Activated T-cell treated with anti-CD3 and anti-CD28 coated beads, Interleukin-2, amount 50 U/mL, for 48 hours (primary cell): ENCODE measurements around the gene ATXN1.

ENCODE experiments used
- DNase-seq, 2 experiments: peaks; one replicate each; pipeline ENCODE4 v3.0.0-alpha.2; 2020

ATXN1 gene

GRCh38 chr6:16761471-16762267 lies 409 bp upstream of the ATXN1 start:
- peak; percentile 85 to 87 for DNase-seq

- DNase-seq, result peak; percentile 81 to 85
These were observed 1.4 kb downstream of the ATXN1 start for GRCh38 chr6:16759646-16760515.

GRCh38 chr6:16759181-16759645 lies 2.0 kb downstream of the ATXN1 start:
- no peak for DNase-seq

GRCh38 chr6:16758163-16758975 lies 2.9 kb downstream of the ATXN1 start:
- DNase-seq, result no peak

GRCh38 chr6:16757332-16757731 lies 3.9 kb downstream of the ATXN1 start:
- no peak for DNase-seq

GRCh38 chr6:16756660-16757255 lies 4.5 kb downstream of the ATXN1 start:
- no peak for DNase-seq

GRCh38 chr6:16755544-16755943 lies 5.7 kb downstream of the ATXN1 start:
- no peak for DNase-seq

GRCh38 chr6:16754876-16755275 lies 6.4 kb downstream of the ATXN1 start:
- no peak for DNase-seq

- no peak for DNase-seq
These were observed 7.0 kb downstream of the ATXN1 start for GRCh38 chr6:16754274-16754673.

GRCh38 chr6:16753341-16753740 lies 7.9 kb downstream of the ATXN1 start:
- DNase-seq, result no peak

GRCh38 chr6:16752206-16752866 lies 8.9 kb downstream of the ATXN1 start:
- no peak for DNase-seq

GRCh38 chr6:16751251-16751946 lies 9.9 kb downstream of the ATXN1 start:
- no peak for DNase-seq

GRCh38 chr6:16750566-16750965 lies 10.7 kb downstream of the ATXN1 start:
- DNase-seq, result no peak

- DNase-seq, result no peak
These were observed 11.5 kb downstream of the ATXN1 start for GRCh38 chr6:16749516-16750485.

- DNase-seq, result no peak
These were observed 13.3 kb downstream of the ATXN1 start for GRCh38 chr6:16748025-16748319.

- no peak for DNase-seq
These were observed 13.8 kb downstream of the ATXN1 start for GRCh38 chr6:16747232-16748024.

GRCh38 chr6:16746812-16747211 lies 14.4 kb downstream of the ATXN1 start:
- DNase-seq, result no peak

- no peak for DNase-seq
These were observed 14.9 kb downstream of the ATXN1 start for GRCh38 chr6:16746401-16746800.

GRCh38 chr6:16743664-16744210 lies 17.5 kb downstream of the ATXN1 start:
- no peak for DNase-seq
